Calu3 (cell line): ENCODE data around the gene PPP1R3F. TPM values are rescaled to one million over a fixed set of nuclear protein-coding genes. Genes with fewer than 3 reads are reported as not detected.

Source experiments
- Bru-seq: library from RNA; stranded (reverse); fragments of 400-500 nt; gene quantifications from one replicate; lab custom pipeline; 2021; lab: Mats Ljungman, UMichigan
- BruChase-seq, 2 experiments: library from RNA; stranded (reverse); fragments of 400-500 nt; gene quantifications; one replicate each; lab custom pipeline; 2021; lab: Mats Ljungman, UMichigan
- BruUV-seq: library from RNA; stranded (reverse); fragments of 400-500 nt; replicated peaks from 2 replicates; lab custom pipeline; 2021; lab: Mats Ljungman, UMichigan
- CTCF ChIA-PET: fragments of 300-600 bp; sonication (Branson Sonifier 250); formaldehyde crosslinking; loops from one replicate; lab custom pipeline; 2022; ENCODE audit warnings: antibody characterized with exemption; lab: Charles Lee
- DNase-seq: peaks from one replicate; pipeline ENCODE4 v3.0.0; 2022
- H3K27ac Mint-ChIP-seq: one replicate; pipeline ENCODE4 v1.8.0; 2022; ENCODE audit warnings: mixed read lengths; ENCODE audit not compliant: unreplicated experiment
- H3K27me3 Mint-ChIP-seq: one replicate; pipeline ENCODE4 v1.8.0; 2022; ENCODE audit warnings: mixed read lengths; ENCODE audit not compliant: unreplicated experiment
- H3K36me3 Mint-ChIP-seq: one replicate; pipeline ENCODE4 v1.8.0; 2022; ENCODE audit warnings: mild to moderate bottlenecking, moderate library complexity, mixed read lengths; ENCODE audit not compliant: insufficient read depth, unreplicated experiment
- H3K4me1 Mint-ChIP-seq: one replicate; pipeline ENCODE4 v1.8.0; 2022; ENCODE audit warnings: mild to moderate bottlenecking, low read depth, mixed read lengths; ENCODE audit not compliant: unreplicated experiment
- H3K4me3 Mint-ChIP-seq: one replicate; pipeline ENCODE4 v1.8.0; 2022; ENCODE audit warnings: mild to moderate bottlenecking, low read depth, moderate library complexity, mixed read lengths; ENCODE audit not compliant: unreplicated experiment
- H3K9me3 Mint-ChIP-seq: one replicate; pipeline ENCODE4 v1.8.0; 2022; ENCODE audit warnings: low read depth, mixed read lengths; ENCODE audit not compliant: unreplicated experiment
- intact Hi-C: fragments of 100-400 bp; cut with micrococcal nuclease; formaldehyde crosslinking; loops from one replicate; pipeline ENCODE4 v1.10.0; 2022; ENCODE audit not compliant: unreplicated experiment
- long read RNA-seq: library from polyadenylated mRNA; stranded (forward); transcript quantifications from one replicate; pipeline ENCODE4 v2.0.0, GENCODE V29; 2022
- total RNA-seq: library from RNA; stranded (reverse); gene quantifications from 2 replicates; pipeline ENCODE4 v1.2.3, GENCODE V29; 2022
- TF ChIP-seq, protein P1 (sequence below): fragments of 200-600 bp; IDR thresholded peaks from one replicate; pipeline ENCODE4 v1.8.0; 2022; ENCODE audit warnings: antibody characterized with exemption; ENCODE audit not compliant: unreplicated experiment

PPP1R3F gene, protein sequence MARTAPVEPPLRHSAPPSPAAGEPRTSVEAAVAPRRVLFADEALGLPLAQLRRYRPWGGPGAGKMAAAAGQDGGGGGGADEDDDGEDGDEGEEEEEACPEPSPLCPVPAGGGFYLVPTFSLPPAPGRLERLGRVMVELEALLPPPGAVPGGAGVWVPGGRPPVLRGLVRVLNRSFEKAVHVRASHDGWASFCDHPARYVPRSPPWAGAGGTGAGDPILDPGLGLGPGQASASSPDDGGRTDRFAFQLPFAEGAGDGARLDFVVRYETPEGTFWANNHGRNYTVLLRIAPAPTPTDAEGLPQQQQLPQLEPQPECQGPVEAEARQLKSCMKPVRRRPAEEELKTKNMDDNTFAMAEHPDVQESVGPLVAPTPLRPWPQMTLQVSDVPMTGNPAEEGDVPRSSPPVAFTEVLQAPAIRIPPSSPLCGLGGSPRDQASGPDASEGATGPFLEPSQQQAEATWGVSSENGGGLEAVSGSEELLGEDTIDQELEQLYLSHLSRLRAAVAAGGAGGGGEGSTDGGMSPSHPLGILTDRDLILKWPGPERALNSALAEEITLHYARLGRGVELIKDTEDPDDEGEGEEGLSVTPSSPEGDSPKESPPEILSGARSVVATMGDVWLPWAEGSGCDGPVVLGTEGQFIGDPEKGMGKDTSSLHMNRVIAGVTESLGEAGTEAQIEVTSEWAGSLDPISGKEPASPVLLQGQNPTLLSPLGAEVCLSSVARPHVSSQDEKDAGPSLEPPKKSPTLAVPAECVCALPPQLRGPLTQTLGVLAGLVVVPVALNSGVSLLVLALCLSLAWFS
- 14.7 and 18.8 TPM in 2 replicates for total RNA-seq
- percentile 74 among the genes with signal in this experiment for Bru-seq, nascent RNA
- BruChase-seq, experiment 1, labeled RNA remaining after a 6-hour chase = percentile 82 among the genes with signal in this experiment
- percentile 83 among the genes with signal in this experiment for BruChase-seq, experiment 2, labeled RNA remaining after a 2-hour chase
- long read RNA-seq, partial matches to known transcripts = 7 of 26 reads
- long read RNA-seq, other reads (novel, unspliced or antisense) = 17 of 26 reads

DNA sequence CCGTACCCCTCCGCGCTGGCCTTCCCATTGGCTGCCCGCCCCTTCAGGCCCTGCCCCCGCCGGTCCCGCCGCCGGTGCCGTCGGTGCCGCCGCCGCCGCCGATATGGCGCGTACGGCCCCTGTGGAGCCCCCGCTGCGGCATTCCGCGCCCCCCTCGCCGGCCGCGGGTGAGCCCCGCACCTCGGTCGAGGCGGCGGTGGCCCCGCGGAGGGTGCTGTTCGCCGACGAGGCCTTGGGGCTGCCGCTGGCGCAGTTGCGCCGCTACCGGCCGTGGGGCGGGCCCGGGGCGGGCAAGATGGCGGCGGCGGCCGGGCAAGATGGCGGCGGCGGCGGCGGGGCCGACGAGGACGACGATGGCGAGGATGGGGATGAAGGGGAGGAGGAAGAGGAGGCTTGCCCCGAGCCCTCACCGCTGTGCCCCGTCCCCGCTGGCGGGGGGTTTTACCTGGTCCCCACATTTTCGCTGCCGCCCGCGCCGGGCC is at the start of gene PPP1R3F:
Gene PPP1R3F, plus strand, starts transcription at position 27 of the 482 bp plus-strand sequence. Its CDS starts 77 bp downstream, at position 104.
- H3K9me3 Mint-ChIP-seq = no peaks in the 10 kb centered on the region
- peaks cover 19% of the 10 kb centered on the region for H3K4me1 Mint-ChIP-seq
- no peak for DNase-seq
- H3K36me3 Mint-ChIP-seq = peaks cover 38% of the 10 kb centered on the region
- CTCF ChIA-PET = interaction anchor here (1.0 to 1.2 kb wide), 2 partner anchors 77 to 79 kb away, joined by 4 to 6 read pairs; no protein-coding TSS in a partner anchor
- TF ChIP-seq, protein P1, sequence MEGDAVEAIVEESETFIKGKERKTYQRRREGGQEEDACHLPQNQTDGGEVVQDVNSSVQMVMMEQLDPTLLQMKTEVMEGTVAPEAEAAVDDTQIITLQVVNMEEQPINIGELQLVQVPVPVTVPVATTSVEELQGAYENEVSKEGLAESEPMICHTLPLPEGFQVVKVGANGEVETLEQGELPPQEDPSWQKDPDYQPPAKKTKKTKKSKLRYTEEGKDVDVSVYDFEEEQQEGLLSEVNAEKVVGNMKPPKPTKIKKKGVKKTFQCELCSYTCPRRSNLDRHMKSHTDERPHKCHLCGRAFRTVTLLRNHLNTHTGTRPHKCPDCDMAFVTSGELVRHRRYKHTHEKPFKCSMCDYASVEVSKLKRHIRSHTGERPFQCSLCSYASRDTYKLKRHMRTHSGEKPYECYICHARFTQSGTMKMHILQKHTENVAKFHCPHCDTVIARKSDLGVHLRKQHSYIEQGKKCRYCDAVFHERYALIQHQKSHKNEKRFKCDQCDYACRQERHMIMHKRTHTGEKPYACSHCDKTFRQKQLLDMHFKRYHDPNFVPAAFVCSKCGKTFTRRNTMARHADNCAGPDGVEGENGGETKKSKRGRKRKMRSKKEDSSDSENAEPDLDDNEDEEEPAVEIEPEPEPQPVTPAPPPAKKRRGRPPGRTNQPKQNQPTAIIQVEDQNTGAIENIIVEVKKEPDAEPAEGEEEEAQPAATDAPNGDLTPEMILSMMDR = no peak
- intact Hi-C loops = no loop called here
- no peaks in the 10 kb centered on the region for H3K27me3 Mint-ChIP-seq
- H3K4me3 Mint-ChIP-seq = peak within 1 kb of the TSS; percentile 71
- H3K27ac Mint-ChIP-seq = peak within 1 kb of the TSS; percentile 100
- BruUV-seq = no TSS peak

DNA sequence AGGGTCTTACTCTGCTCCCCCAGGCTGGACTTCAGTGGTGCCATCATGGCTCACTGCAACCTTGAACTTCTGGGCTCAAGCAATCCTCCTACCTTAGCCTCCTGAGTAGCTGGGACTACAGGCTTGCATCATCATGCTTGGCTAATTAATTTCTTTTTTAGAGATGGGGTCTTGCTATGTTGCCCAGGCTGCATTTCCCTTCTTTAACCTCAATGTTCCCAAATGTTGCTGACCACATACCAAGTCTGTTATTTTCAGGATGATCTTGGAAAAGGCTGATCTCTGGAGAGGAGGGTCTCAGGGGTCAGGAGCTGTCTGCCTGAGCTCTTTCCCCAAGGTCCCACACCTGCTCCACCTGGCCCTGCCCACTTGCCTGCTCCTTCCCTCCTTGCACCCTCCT is 49.5 kb upstream of the PPP1R3F start:
- TF ChIP-seq, protein P1 = no peak
- Mint-ChIP-seq H3K4me1 (no peaks in the 10 kb centered on the region), H3K36me3 (peaks cover 6% of the 10 kb centered on the region), H3K9me3 (peaks cover 2% of the 10 kb centered on the region), H3K27me3 (peaks cover 80% of the 10 kb centered on the region), H3K27ac (no peak overlapping the region), H3K4me3 (no peak overlapping the region)
- no peak for DNase-seq
- intact Hi-C loops = no loop called here
- CTCF ChIA-PET = no interaction called here
- BruUV-seq = no TSS peak

DNA sequence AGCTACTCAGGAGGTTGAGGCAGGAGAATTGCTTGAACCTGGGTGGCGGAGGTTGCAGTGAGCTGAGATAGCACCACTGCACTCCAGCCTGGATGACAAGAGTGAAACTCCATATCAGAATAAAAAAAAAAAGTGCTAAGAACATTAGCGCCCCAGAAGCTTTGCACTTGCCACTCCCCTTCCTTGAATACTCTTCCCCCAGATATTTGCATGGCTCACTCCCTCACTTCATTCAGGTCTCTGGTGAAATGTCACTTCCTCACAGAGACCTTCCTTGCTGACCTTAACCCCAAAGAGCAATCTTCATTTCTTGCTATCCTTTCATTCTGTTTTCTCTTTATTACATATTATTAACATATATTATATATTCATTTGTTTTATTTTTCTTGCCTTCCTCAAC is 47.7 kb upstream of the PPP1R3F start:
- H3K27ac Mint-ChIP-seq = no peak overlapping the region
- no TSS peak for BruUV-seq
- intact Hi-C loops = no loop called here
- peaks cover 80% of the 10 kb centered on the region for H3K27me3 Mint-ChIP-seq
- H3K36me3 Mint-ChIP-seq = peaks cover 6% of the 10 kb centered on the region
- no peak overlapping the region for H3K4me3 Mint-ChIP-seq
- DNase-seq = no peak
- peaks cover 2% of the 10 kb centered on the region for H3K9me3 Mint-ChIP-seq
- CTCF ChIA-PET = interaction anchor here (0.6 kb wide), 1 partner anchor 14 kb away, joined by 4 read pairs; no protein-coding TSS in a partner anchor
- H3K4me1 Mint-ChIP-seq = no peaks in the 10 kb centered on the region
- TF ChIP-seq, protein P1 = no peak

DNA sequence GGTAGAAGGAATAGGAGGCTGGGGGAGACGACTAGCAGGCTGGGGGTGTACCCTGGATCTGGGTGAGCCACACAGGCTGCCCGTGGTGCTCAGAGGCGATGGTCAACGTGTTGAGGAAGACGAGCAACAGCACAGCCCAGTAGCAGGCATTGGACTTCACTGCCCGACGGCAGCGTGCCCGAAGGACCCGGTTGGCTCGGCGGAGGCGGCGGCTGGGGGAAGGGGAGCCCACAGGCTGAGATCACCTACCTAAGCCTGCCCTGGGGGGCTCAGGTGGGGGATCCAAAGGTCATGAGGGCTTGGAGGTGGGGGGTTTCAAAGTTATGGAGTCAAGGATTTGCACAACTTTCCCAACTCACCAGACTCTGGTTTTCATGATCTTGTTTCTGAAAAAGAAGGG is 43.7 kb upstream of the PPP1R3F start:
- DNase-seq = no peak
- TF ChIP-seq, protein P1 = no peak
- Mint-ChIP-seq H3K36me3 (no peaks in the 10 kb centered on the region), H3K27ac (no peak overlapping the region), H3K9me3 (no peaks in the 10 kb centered on the region), H3K27me3 (peaks cover 62% of the 10 kb centered on the region), H3K4me1 (no peaks in the 10 kb centered on the region), H3K4me3 (no peak overlapping the region)
- intact Hi-C loops = no loop called here
- BruUV-seq = no TSS peak
- CTCF ChIA-PET = no interaction called here
